Tibial nerve (tissue), 4 donors: ENCODE measurements around the gene COPS3. TPM values are rescaled to one million over a fixed set of nuclear protein-coding genes. Genes with fewer than 3 reads are reported as not detected.

Experiments
- DNase-seq, 2 donors: peaks; one replicate each; pipeline ENCODE4 v3.0.0-alpha.2; 2019; ENCODE audit warnings: low spot score in 2 of 2
- H3K27ac ChIP-seq, 4 donors: fragments of 200-600 bp; sonication (generic) in 3 of 4; one replicate each; pipeline ENCODE4 v1.5.1; 2017 to 2019; ENCODE audit warnings: mild to moderate bottlenecking in 1 of 4
- H3K27me3 ChIP-seq, 2 donors: fragments of 200-600 bp; sonication (generic) in 1 of 2; one replicate each; pipeline versions ENCODE4 v1.5.1 to v1.6.0; 2017 to 2019
- H3K36me3 ChIP-seq, 3 donors: fragments of 200-600 bp; sonication (generic); one replicate each; pipeline ENCODE4 v1.5.1; 2018 to 2019
- H3K4me1 ChIP-seq, 4 donors: fragments of 200-600 bp; sonication (generic) in 3 of 4; one replicate each; pipeline ENCODE4 v1.5.1; 2017 to 2019
- H3K4me3 ChIP-seq, 4 donors: fragments of 200-600 bp; sonication (generic) in 3 of 4; one replicate each; pipeline ENCODE4 v1.5.1; 2017 to 2019; ENCODE audit warnings: mild to moderate bottlenecking in 1 of 4, moderate library complexity in 1 of 4
- H3K9me3 ChIP-seq, 4 donors: fragments of 200-600 bp; sonication (generic) in 3 of 4; one replicate each; pipeline ENCODE4 v1.5.1; 2017 to 2019
- CTCF ChIP-seq, 5 experiments: fragments of 200-600 bp in 3 of 5; fragments of 450-650 bp in 2 of 5; sonication (generic) in 3 of 5; IDR thresholded peaks; one replicate each; pipeline ENCODE4 v1.5.1; 2016 to 2019; ENCODE audit warnings: antibody characterized with exemption in 5 of 5, mild to moderate bottlenecking in 3 of 5, moderate library complexity in 2 of 5
- EP300 ChIP-seq, 2 donors: sonication (generic); formaldehyde crosslinking; IDR thresholded peaks; one replicate each; pipeline ENCODE4 v1.6.1; 2017; ENCODE audit warnings: antibody characterized with exemption in 2 of 2, mild to moderate bottlenecking in 1 of 2
- POLR2A ChIP-seq, 2 donors: fragments of 450-650 bp; IDR thresholded peaks; one replicate each; pipeline ENCODE4 v1.6.1; 2017; ENCODE audit warnings: antibody characterized with exemption in 2 of 2, mild to moderate bottlenecking in 2 of 2, moderate library complexity in 2 of 2
- WGBS, 2 donors: methylation state at CpG; one replicate each; pipeline ENCODE4 v1.1.5; 2018; 5-methylcytosine and 5-hydroxymethylcytosine counted together
- total RNA-seq, 4 donors: library from RNA; depleted of rRNA; stranded (reverse); fragments of >200 nt; gene quantifications; one replicate each; pipeline ENCODE4 v1.1.0, GENCODE V29; 2016

The COPS3 gene
- total RNA-seq, 4 donors from 2014 or later, result 15.7 to 58.8 (median 47.6) TPM

GRCh38 chr17:17309356-17309755 lies 28.3 kb upstream of the COPS3 start:
- H3K4me1 ChIP-seq, result peaks cover 0 to 15% (median 2%) of the 10 kb centered on the region in 4 donors
- no peaks in the 10 kb centered on the region for H3K9me3 ChIP-seq
- peaks cover 0 to 44% (median 0%) of the 10 kb centered on the region in 3 donors for H3K36me3 ChIP-seq
- no peaks in the 10 kb centered on the region for H3K27me3 ChIP-seq
- 97 to 100% methylated on average over 1 of the region's 1 CpG for WGBS, 2 donors
- no peak for DNase-seq
- no peak for TF ChIP-seq POLR2A (IDR thresholded peaks at IDR 0.05)
- TF ChIP-seq EP300 (IDR thresholded peaks at IDR 0.05), result no peak
- no peak for TF ChIP-seq CTCF (IDR thresholded peaks at IDR 0.05)
- no peak overlapping the region for H3K27ac ChIP-seq
- no peak overlapping the region for H3K4me3 ChIP-seq

GRCh38 chr17:17305281-17305801 lies 24.3 kb upstream of the COPS3 start:
- Histone ChIP-seq H3K27me3 (no peaks in the 10 kb centered on the region), H3K4me3 (no peak overlapping the region), H3K36me3 (peaks cover 0 to 21% (median 0%) of the 10 kb centered on the region in 3 donors), H3K4me1 (peaks cover 0 to 32% (median 15%) of the 10 kb centered on the region in 4 donors), H3K27ac (no peak overlapping the region), H3K9me3 (no peaks in the 10 kb centered on the region)
- no peak for DNase-seq
- 50 to 54% methylated on average over 7 of the region's 8 CpGs for WGBS, 2 donors
- TF ChIP-seq CTCF (IDR thresholded peaks at IDR 0.05) (no peak), POLR2A (IDR thresholded peaks at IDR 0.05) (no peak), EP300 (IDR thresholded peaks at IDR 0.05) (no peak)

GRCh38 chr17:17304521-17304985 lies 23.5 kb upstream of the COPS3 start:
- no peak overlapping the region for H3K27ac ChIP-seq
- no peak for DNase-seq
- TF ChIP-seq CTCF (IDR thresholded peaks at IDR 0.05) (no peak), POLR2A (IDR thresholded peaks at IDR 0.05) (no peak), EP300 (IDR thresholded peaks at IDR 0.05) (no peak)
- no peak overlapping the region for H3K4me3 ChIP-seq
- WGBS, 2 donors, result 71 to 76% methylated on average over 2 of the region's 2 CpGs
- peaks cover 0 to 16% (median 0%) of the 10 kb centered on the region in 3 donors for H3K36me3 ChIP-seq
- no peaks in the 10 kb centered on the region for H3K27me3 ChIP-seq
- peaks cover 0 to 34% (median 16%) of the 10 kb centered on the region in 4 donors for H3K4me1 ChIP-seq
- H3K9me3 ChIP-seq, result no peaks in the 10 kb centered on the region

GRCh38 chr17:17303847-17304490 lies 22.9 kb upstream of the COPS3 start:
- peaks cover 0 to 11% (median 0%) of the 10 kb centered on the region in 3 donors for H3K36me3 ChIP-seq
- WGBS, 2 donors, result 26 to 39% methylated on average over 8 to 14 of the region's 21 CpGs
- H3K9me3 ChIP-seq, result no peaks in the 10 kb centered on the region
- H3K4me3 ChIP-seq, result peak overlapping the region; percentile 51 to 67 (median 58)
- DNase-seq, result no peak
- H3K27me3 ChIP-seq, result no peaks in the 10 kb centered on the region
- peaks cover 0 to 34% (median 16%) of the 10 kb centered on the region in 4 donors for H3K4me1 ChIP-seq
- TF ChIP-seq CTCF (IDR thresholded peaks at IDR 0.05) (no peak), EP300 (IDR thresholded peaks at IDR 0.05) (no peak), POLR2A (IDR thresholded peaks at IDR 0.05) (no peak)
- peak overlapping the region; percentile 14 to 77 (median 38) for H3K27ac ChIP-seq
